Duodenal mucosa (tissue), 2 donors: ENCODE data around the gene SLC7A1.
"Not testable (repeated sequence)": the region's sequence is repeated elsewhere in the genome, so short reads cannot be mapped to it uniquely, and the experiment has no call there.

Source experiments
- H3K27ac ChIP-seq: one replicate; pipeline ENCODE4 v1.7.0; 2013; ENCODE audit warnings: low read depth, low read length
- H3K27me3 ChIP-seq, 2 donors: one replicate each; pipeline ENCODE4 v1.7.0; 2013; ENCODE audit warnings: low read length in 2 of 2, control low read depth in 1 of 2; ENCODE audit not compliant: insufficient read depth in 2 of 2, control insufficient read depth in 1 of 2
- H3K36me3 ChIP-seq, 2 donors: one replicate each; pipeline ENCODE4 v1.7.0; 2013; ENCODE audit warnings: low read length in 2 of 2, control low read depth in 1 of 2; ENCODE audit not compliant: insufficient read depth in 2 of 2, control insufficient read depth in 1 of 2
- H3K4me1 ChIP-seq, 2 donors: one replicate each; pipeline ENCODE4 v1.7.0; 2013; ENCODE audit warnings: low read length in 2 of 2, control low read depth in 1 of 2; ENCODE audit not compliant: insufficient read depth in 2 of 2, control insufficient read depth in 1 of 2
- H3K4me3 ChIP-seq, 2 donors: one replicate each; pipeline ENCODE4 v1.7.0; 2013; ENCODE audit warnings: low read length in 2 of 2, low read depth in 1 of 2
- H3K9ac ChIP-seq, 2 donors: one replicate each; pipeline ENCODE4 v1.7.0; 2013; ENCODE audit warnings: low read length in 2 of 2, low read depth in 1 of 2
- H3K9me3 ChIP-seq, 2 donors: one replicate each; pipeline ENCODE4 v1.7.0; 2013; ENCODE audit warnings: low read length in 2 of 2, control low read depth in 1 of 2; ENCODE audit not compliant: control insufficient read depth in 1 of 2

The SLC7A1 gene

DNA sequence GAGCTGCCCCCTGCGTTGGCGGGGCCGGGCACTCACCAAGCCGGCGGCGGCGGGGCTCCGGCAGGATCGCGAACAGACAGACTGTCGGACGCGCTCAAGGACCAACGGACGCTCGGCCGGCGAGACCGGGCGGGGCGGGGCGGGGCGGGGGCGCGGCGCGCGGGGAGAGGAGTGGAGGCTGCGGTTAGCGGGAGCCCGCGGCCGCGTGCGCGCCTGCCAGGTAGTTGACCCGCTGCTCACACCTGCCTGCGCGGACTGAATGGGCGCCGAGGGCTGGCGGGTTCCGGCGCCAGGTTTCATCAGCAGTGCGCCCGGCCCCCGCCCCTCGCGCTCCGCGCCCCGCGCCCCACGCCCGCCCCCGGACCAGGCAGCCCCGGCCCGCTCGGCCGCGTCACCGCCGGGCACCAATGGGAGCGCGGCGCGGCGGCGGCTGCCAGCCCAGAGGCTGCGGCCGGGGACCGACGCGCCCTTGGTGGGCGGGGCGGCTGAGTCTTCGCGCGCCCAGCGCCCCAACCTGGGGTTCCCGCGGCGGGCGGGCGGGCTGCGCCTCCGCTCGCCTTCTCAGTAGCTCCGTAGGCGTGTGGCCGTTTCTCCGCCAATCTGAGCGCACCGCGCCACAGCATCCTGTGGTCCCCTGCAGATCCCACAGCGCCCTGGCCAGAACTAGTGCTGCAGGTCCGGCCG, at the start of gene SLC7A1:
TSS of gene SLC7A1 (minus strand) at position 309 of the 684 bp plus-strand sequence. CDS start 59,500 bp downstream, outside the sequence.
- H3K4me3 ChIP-seq = peak within 1 kb of the TSS; percentile 62 to 69
- H3K9ac ChIP-seq = peak within 1 kb of the TSS; percentile 68 to 92
- H3K27me3 ChIP-seq = no peaks in the 10 kb centered on the region
- H3K9me3 ChIP-seq = no peaks in the 10 kb centered on the region
- peaks cover 0 to 3% of the 10 kb centered on the region in 2 donors for H3K36me3 ChIP-seq
- H3K27ac ChIP-seq = peak within 1 kb of the TSS; percentile 79
- peaks cover 3 to 14% of the 10 kb centered on the region in 2 donors for H3K4me1 ChIP-seq

- no peaks in the 10 kb centered on the region for H3K27me3 ChIP-seq
- H3K36me3 ChIP-seq = no peaks in the 10 kb centered on the region
- no peak overlapping the region for H3K9ac ChIP-seq
- peaks cover 0 to 4% of the 10 kb centered on the region in 2 donors for H3K4me1 ChIP-seq
- H3K9me3 ChIP-seq = no peaks in the 10 kb centered on the region
- H3K4me3 ChIP-seq = no peak overlapping the region
- H3K27ac ChIP-seq = no peak overlapping the region
Measured at GRCh38 chr13:29640665-29641064, 45.2 kb upstream of the SLC7A1 start.

- H3K9ac ChIP-seq, H3K36me3 ChIP-seq, H3K4me1 ChIP-seq, H3K27me3 ChIP-seq, H3K27ac ChIP-seq, H3K9me3 ChIP-seq, H3K4me3 ChIP-seq: not testable (repeated sequence)
Measured at GRCh38 chr13:29636831-29637230, 41.3 kb upstream of the SLC7A1 start.

DNA sequence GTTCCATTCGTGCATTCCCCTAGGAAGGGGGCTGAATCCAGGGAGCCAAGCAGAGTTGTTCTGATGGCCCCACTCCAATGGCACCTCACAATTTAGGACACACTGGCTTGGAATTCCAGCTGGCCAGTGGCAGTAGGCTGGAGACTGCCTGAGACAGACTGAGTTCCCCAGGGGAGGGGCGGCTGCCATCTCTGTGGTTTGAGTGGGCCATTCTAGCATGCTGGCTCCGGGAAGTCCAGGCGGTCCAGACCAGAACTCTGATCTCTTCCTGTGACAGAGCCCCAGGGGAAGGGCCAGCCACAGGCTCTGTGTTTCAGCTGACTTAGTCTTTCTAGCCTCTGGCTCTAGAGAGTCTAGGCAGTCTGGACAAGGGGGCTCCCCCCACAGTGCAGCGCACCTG, 29.5 kb upstream of the SLC7A1 start:
- H3K36me3 ChIP-seq = no peaks in the 10 kb centered on the region
- no peak overlapping the region for H3K4me3 ChIP-seq
- H3K9ac ChIP-seq = no peak overlapping the region
- no peaks in the 10 kb centered on the region for H3K4me1 ChIP-seq
- H3K9me3 ChIP-seq = no peaks in the 10 kb centered on the region
- no peak overlapping the region for H3K27ac ChIP-seq
- H3K27me3 ChIP-seq = no peaks in the 10 kb centered on the region

DNA sequence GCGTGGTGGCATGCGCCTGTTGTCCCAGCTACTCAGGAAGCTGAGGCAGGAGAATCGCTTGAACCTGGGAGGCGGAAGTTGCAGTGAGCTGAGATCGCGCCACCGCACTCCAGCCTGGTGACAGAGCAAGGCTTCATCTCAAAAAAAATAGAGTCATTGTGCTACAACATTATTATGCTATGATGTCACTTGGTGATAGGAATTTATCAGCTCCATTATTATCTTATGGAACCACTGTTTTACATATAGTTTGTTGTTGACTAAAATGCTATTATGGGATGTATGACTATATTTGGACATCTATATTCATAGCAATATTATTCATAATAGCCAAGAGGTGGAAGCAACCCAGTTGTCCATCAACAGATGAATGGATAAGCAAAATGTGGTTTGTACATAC, 26.4 kb upstream of the SLC7A1 start:
- no peaks in the 10 kb centered on the region for H3K27me3 ChIP-seq
- no peak overlapping the region for H3K9ac ChIP-seq
- no peaks in the 10 kb centered on the region for H3K4me1 ChIP-seq
- H3K36me3 ChIP-seq = no peaks in the 10 kb centered on the region
- no peak overlapping the region for H3K4me3 ChIP-seq
- H3K27ac ChIP-seq = no peak overlapping the region
- H3K9me3 ChIP-seq = no peaks in the 10 kb centered on the region

- Histone ChIP-seq H3K36me3 (no peaks in the 10 kb centered on the region), H3K4me1 (no peaks in the 10 kb centered on the region), H3K9ac (no peak overlapping the region), H3K4me3 (no peak overlapping the region), H3K27ac (no peak overlapping the region), H3K9me3 (no peaks in the 10 kb centered on the region), H3K27me3 (no peaks in the 10 kb centered on the region)
Measured at GRCh38 chr13:29621051-29621800, 25.7 kb upstream of the SLC7A1 start.

GRCh38 chr13:29619995-29620394, 24.5 kb upstream of the SLC7A1 start:
- Histone ChIP-seq H3K4me3 (no peak overlapping the region), H3K36me3 (no peaks in the 10 kb centered on the region), H3K27me3 (no peaks in the 10 kb centered on the region)

DNA sequence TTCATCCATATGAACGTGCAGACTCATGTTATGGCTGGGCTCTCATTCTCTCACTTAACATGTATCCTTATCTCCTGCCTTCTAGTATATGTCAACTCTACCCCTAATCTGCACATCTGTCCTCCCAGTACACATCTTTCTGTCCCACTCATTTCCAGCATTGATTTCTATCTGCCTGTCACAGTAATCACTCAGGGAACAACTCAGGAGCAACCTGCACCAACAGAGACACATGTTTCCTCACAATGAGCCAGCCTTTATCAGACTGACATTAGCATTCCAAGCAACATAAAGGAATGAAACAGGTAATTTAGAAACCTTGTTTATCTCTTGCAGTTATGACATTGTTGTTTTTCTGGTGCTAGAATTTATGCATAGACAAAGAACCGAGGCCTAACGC, 17.6 kb upstream of the SLC7A1 start:
- Histone ChIP-seq H3K36me3 (no peaks in the 10 kb centered on the region), H3K9me3 (no peaks in the 10 kb centered on the region)

More at GRCh38 chr13:29619995-29620394, 24.5 kb upstream of the SLC7A1 start:
- Histone ChIP-seq H3K9me3 (no peaks in the 10 kb centered on the region), H3K9ac (no peak overlapping the region), H3K4me1 (no peaks in the 10 kb centered on the region), H3K27ac (no peak overlapping the region)

DNA sequence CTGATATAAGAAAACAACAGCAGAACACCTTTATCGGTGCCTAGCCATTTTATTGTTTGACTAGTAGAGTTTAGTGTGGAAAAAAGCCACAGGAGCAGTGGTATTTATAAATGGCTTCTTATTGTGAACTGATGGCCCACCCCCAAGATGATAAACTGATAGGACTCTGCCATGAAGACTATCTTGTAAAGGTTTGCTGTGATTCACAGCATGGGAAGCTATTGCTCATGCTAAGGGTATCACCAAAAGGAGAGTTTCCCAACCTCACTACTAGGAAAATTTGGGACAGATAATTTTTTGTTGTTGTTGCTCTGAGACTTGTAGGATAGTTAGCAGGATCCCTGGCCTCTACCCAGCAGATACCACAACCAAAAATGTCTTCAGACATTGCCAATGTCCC, 12.0 kb upstream of the SLC7A1 start:
- H3K27me3 ChIP-seq = no peaks in the 10 kb centered on the region
- no peaks in the 10 kb centered on the region for H3K9me3 ChIP-seq
- no peaks in the 10 kb centered on the region for H3K36me3 ChIP-seq
- H3K4me1 ChIP-seq = no peaks in the 10 kb centered on the region
- no peak overlapping the region for H3K9ac ChIP-seq
- no peak overlapping the region for H3K4me3 ChIP-seq
- H3K27ac ChIP-seq = no peak overlapping the region

More for the DNA sequence above, 17.6 kb upstream of the SLC7A1 start:
- Histone ChIP-seq H3K27me3 (peaks cover 0 to 5% of the 10 kb centered on the region in 2 donors), H3K4me1 (no peaks in the 10 kb centered on the region), H3K9ac (no peak overlapping the region), H3K4me3 (no peak overlapping the region), H3K27ac (no peak overlapping the region)

- no peaks in the 10 kb centered on the region for H3K4me1 ChIP-seq
- no peak overlapping the region for H3K27ac ChIP-seq
- no peaks in the 10 kb centered on the region for H3K36me3 ChIP-seq
- H3K9ac ChIP-seq = no peak overlapping the region
- no peaks in the 10 kb centered on the region for H3K9me3 ChIP-seq
- peaks cover 0 to 4% of the 10 kb centered on the region in 2 donors for H3K27me3 ChIP-seq
- H3K4me3 ChIP-seq = no peak overlapping the region
Measured at GRCh38 chr13:29605860-29606526, 10.5 kb upstream of the SLC7A1 start.
